Measurements from ENCODE around the gene MCF2L2. TPM values are rescaled to one million over a fixed set of nuclear protein-coding genes. Genes with fewer than 3 reads are reported as not detected.

The MCF2L2 gene
- polyA plus RNA-seq, 1 experiment: not detected

- POLR2A ChIA-PET: no interaction called here
- Histone ChIP-seq H3K4me3 (ENCODE audit: low read depth, low read length) (no peak overlapping the region), H3K27me3 (ENCODE audit: control insufficient read depth, insufficient read depth, low read length) (peaks cover 5% of the 10 kb centered on the region), H3K27ac (ENCODE audit: low read depth, low read length) (no peak overlapping the region), H3K9me3 (ENCODE audit: control insufficient read depth, insufficient read depth, low read length) (no peaks in the 10 kb centered on the region)
- DNase-seq (ENCODE audit: low read depth, low spot score): no peak
- TF ChIP-seq CTCF (IDR thresholded peaks at IDR 0.05; ENCODE audit: low read depth, low read length): no peak
- CTCF ChIA-PET: no interaction called here
Observed at GRCh38 chr3:183203670-183204069, 224.7 kb downstream of the MCF2L2 start.

GRCh38 chr3:183202004-183202722 lies 226.3 kb downstream of the MCF2L2 start:
- ChIA-PET CTCF (no interaction called here), POLR2A (no interaction called here)
- no peaks in the 10 kb centered on the region for H3K9me3 ChIP-seq (ENCODE audit: control insufficient read depth, insufficient read depth, low read length)
- TF ChIP-seq CTCF (IDR thresholded peaks at IDR 0.05; ENCODE audit: low read depth, low read length): no peak
- no peak overlapping the region for H3K27ac ChIP-seq (ENCODE audit: low read depth, low read length)
- peaks cover 1% of the 10 kb centered on the region for H3K27me3 ChIP-seq (ENCODE audit: control insufficient read depth, insufficient read depth, low read length)
- DNase-seq (ENCODE audit: low read depth, low spot score): no peak
- H3K4me3 ChIP-seq (ENCODE audit: low read depth, low read length): no peak overlapping the region

GRCh38 chr3:183198939-183199338 lies 229.5 kb downstream of the MCF2L2 start:
- TF ChIP-seq CTCF (IDR thresholded peaks at IDR 0.05; ENCODE audit: low read depth, low read length): no peak
- no peaks in the 10 kb centered on the region for H3K27me3 ChIP-seq (ENCODE audit: control insufficient read depth, insufficient read depth, low read length)
- ChIA-PET CTCF (no interaction called here), POLR2A (no interaction called here)
- H3K27ac ChIP-seq (ENCODE audit: low read depth, low read length): no peak overlapping the region
- no peak for DNase-seq (ENCODE audit: low read depth, low spot score)
- H3K4me3 ChIP-seq (ENCODE audit: low read depth, low read length): no peak overlapping the region
- no peaks in the 10 kb centered on the region for H3K9me3 ChIP-seq (ENCODE audit: control insufficient read depth, insufficient read depth, low read length)

GRCh38 chr3:183197734-183198133 lies 230.7 kb downstream of the MCF2L2 start:
- CTCF ChIA-PET: no interaction called here

More at GRCh38 chr3:183197734-183198133, 230.7 kb downstream of the MCF2L2 start:
- H3K27ac ChIP-seq (ENCODE audit: low read depth, low read length): no peak overlapping the region
- H3K4me3 ChIP-seq (ENCODE audit: low read depth, low read length): no peak overlapping the region
- POLR2A ChIA-PET: no interaction called here
- TF ChIP-seq CTCF (IDR thresholded peaks at IDR 0.05; ENCODE audit: low read depth, low read length): no peak
- no peak for DNase-seq (ENCODE audit: low read depth, low spot score)
- no peaks in the 10 kb centered on the region for H3K9me3 ChIP-seq (ENCODE audit: control insufficient read depth, insufficient read depth, low read length)
- H3K27me3 ChIP-seq (ENCODE audit: control insufficient read depth, insufficient read depth, low read length): no peaks in the 10 kb centered on the region

All from AG04450 (cell line).